HG03280 (cell line): ENCODE measurements around the gene CDKAL1.

Source experiments
- ATAC-seq: cut with Tn5 transposase; IDR thresholded peaks from one replicate; pipeline ENCODE4 v1.9.1; 2021; ENCODE audit warnings: mild to moderate bottlenecking, moderate library complexity; ENCODE audit not compliant: unreplicated experiment

Gene CDKAL1

DNA sequence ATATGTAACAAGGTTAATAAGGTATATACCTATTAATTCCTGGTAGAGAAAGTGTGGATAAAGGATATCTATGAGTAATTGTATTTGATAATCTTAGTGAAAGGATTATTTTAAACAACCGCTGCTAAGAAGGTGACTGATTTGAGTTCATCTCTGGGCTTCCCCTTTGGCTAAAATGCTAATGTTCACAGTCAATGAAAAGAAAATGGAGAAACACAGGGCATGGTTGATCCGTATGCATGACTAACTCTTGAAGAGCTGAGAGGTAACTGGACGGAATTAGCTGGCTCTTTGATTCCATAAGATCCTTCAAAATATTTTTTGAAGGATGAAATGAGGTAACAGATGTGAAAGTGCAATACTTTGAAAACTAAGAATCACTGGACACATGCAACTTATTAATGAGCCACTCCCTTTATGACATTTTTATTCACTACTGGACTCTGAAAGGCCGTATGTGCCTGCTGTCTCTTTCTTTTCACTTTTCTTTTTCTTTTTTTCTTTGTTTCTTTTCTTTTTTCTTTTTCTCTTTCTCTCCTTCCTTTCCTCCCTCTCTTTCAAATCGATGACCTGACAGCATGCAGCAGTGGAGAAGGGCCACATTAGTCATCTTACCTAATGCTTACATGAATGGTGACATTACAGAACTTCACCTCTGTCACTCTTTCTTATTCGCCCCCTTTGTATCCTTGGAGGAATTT, 464.6 kb downstream of the CDKAL1 start:
- no peak for ATAC-seq

DNA sequence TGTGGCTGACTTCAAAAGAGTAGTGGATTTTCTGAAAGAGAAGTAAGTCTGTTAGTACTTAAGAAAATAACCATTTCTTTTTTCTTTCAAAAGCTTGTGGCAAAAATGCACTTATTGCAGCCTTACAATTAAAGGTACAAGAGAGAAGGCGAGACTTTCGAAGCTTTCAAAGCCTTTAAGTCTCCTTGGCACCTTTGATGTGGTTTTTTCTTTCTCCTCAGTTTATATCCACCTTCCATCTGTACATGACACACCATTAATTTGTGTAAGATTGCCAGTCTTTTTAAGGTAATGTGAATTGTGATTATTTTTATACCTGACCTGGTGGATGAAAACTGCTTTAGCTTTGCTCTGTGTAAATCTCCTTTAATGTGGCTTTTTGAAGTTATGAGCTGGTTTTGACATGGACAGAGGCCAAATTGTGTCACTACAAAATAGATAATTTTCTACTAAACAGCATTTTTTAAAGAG, 466.1 kb downstream of the CDKAL1 start:
- ATAC-seq: no peak

DNA sequence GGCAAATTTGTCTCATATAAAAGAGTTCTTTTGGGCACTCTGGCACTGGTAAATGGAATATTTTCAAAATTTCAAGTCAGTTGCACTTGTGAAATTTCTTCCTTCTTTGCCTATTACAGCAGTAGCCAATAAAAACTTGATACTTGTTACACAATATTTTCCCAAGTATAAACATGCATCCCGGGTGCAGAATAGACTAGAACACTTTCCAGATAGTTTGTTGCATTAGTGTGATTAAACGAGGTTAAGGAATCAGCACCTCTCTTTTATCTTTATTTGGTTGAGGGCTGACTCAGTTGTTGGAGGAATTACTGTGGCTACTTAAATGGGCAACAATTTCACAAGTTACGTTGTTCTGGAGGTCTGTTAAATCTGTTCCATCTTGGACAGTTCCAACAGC, 467.5 kb downstream of the CDKAL1 start:
- ATAC-seq: no peak

DNA sequence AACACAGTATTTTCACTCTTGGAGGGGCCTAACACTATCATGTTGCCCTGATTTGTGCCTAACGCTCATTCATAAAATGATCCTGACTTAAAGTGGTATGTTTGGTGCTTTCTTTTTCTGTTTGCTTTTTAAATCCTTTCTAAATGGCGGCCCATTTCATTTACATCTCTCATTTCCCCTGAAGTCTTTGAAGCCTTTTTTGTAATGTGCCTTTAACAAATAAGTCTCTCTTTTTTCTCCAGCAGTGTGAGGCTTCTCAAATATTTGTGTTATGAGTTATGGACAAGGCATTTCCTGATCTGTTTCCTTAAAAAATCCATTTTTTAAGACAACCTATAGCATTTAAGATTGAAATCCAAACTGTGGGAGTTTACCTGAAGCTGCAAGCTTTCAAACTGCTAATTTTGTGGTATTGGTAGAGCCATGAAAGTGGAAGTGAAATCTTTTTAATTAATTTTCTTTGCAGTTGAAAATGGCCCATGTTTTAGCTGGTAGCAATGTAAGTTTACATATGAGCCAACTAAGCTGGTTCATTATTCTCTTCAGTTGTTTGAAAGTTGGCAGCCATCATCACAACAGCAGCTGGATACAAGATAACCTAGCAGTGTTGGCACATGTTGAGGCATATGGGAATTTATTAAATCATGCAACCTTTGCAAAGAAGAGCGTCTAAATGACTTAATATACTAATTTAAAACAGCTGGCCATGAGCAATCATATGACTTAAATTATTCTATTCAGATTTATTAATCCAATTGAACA, 469.7 kb downstream of the CDKAL1 start:
- ATAC-seq: peak; percentile 81

DNA sequence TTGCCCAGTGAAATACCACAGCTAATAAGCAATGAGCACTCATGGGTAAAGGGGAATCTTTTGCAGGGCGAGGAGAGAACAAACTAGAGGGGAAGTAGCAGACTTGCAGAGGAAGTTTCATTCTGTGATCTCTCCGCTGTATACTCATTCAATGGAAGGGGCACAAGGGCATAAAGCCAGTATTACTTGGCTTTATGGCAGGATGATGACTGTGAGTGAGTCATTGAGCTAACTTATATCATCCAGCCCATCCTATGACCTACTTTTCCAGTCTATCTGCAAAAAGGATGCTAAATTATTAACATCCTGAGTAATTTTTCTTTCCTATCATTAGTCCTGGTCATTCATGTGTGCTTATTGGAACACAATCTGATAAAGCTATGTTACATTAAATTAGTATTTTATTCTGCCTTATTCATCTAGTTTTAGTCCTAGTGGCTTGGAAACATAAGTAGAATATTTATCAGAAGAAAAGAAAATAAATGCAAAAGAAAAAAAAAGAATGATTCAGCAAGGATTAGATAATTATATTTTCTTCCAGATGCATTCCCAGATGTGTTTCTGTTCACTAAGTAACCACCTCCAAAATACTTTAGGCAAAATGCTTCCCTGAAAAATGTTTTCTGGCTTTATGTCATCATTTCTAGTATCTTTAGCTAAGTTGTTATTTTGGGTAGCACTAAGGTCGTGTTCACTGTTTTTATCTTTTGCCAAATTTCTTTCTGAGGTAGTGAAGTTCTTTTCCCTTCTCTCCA, 471.7 kb downstream of the CDKAL1 start:
- ATAC-seq: no peak

DNA sequence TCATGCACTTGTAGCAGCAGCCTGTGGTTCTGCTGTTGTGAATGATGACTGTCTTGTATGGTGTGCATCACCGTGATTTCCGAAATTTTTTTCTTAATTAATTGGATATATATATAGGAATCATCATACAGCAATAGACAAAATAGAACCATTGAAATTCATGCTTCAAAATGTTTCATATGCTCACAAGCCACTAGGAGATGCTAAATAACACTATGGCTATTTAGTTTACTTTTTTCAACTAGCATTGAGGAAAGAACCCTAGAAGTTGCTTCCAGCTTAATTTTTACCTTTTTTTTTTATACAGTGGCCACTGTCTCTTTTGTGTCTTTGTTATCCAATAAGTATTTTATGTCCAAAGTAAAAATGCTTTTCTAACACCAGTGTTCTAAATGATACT, 485.4 kb downstream of the CDKAL1 start:
- ATAC-seq: no peak

DNA sequence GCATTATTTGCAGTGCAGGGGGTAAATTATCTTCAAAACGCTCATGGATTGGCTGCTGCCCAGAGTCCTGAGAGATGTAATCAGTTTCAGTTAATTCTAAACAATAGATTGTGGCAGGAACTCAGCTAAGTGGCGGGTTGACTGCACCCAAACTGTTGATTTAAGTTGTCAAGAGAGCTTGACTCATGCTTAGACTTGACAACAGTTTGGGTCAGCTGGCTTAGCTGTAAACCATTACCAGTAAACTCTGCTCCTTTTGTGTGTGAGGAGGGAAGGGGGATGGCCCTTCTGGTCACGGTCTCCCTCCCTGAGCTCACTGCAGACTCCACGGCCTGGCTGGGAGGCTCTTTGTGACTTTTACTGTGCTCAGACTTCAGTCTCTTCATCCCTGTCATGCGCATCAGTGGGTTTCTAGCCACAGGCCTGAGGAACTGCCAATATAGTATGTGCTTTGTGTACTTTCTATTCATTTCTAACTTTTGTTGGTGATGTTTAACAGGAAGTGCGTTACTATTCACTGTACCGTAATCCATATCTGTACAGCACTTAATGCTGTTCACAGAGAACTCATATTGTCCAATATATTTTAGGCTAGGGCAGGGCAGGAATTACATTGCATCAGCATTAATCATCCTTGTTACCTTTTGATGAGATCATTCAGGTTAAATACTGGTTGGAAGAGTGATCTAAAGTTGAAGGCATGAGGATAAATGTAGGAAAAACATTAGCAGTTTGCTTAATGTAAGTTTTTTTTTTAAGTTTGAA, 488.3 kb downstream of the CDKAL1 start:
- ATAC-seq: peak; percentile 92

DNA sequence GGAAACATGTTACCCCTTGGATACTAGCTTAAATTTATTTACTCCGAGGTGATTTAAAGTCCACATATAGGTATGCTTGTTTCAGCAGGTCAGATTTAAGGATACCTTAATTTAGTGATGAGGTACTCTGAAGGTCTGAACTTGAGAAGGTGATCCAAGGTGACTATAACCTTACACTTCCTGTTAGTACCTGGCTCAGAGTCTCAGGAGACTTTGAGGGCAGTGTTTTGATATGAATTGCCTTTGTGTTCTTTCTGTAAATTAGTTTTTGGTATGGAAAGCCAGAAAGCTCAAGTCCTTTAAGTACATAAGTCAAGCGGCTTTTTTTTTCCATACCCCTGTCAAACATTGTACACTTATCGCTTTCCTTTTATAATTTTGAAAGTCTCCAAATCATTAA, 489.0 kb downstream of the CDKAL1 start:
- ATAC-seq: no peak

DNA sequence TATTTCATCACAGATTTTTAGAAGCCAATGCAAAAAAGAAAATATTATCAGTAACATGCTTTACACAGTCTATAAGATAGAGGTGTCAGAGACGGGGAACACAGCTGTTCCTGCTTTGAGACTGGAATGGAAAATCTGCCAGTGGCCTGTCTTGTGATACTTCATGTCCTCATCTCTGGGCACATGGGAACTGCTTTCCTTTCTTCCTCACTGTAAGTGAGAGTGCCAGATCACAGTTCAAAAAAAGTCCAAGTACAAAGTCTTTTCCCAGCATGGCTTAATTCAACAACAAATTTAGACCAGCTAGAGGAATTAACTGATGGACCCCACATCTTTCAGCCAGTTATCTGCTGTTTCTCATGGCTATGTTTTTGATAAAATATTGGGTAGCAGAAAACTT, 490.4 kb downstream of the CDKAL1 start:
- ATAC-seq: no peak

DNA sequence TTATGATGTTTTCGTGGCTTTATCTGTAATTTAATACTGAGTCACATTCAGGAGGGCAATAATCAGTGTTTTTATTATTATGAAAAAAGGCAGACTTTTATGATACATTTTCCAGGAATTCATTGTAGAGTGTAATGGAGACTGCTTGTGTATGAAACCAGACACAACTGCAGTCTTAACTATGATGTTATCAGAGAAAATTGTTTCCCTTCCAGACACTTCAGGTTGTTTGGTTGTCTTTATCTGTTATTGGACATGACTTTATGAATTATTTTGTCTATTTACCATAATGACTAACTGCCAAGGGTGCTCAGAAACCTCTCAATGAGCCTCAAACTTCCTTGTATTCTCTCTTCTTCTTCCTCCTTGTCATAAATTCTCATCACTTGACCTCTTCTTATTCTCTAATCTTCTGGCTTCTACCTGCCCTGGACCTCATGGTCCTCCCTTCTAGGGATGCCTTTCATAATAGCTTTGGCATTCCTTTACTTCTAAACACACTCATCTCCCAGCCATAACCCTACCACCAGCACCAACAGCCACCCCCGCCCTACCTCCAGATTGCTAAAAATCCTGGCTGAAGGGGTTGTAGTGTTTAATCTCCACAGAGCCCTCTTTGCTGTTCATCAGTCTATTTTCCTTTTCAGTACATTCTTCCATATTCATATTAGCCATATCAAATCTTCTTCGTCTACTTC, 492.5 kb downstream of the CDKAL1 start:
- no peak for ATAC-seq

DNA sequence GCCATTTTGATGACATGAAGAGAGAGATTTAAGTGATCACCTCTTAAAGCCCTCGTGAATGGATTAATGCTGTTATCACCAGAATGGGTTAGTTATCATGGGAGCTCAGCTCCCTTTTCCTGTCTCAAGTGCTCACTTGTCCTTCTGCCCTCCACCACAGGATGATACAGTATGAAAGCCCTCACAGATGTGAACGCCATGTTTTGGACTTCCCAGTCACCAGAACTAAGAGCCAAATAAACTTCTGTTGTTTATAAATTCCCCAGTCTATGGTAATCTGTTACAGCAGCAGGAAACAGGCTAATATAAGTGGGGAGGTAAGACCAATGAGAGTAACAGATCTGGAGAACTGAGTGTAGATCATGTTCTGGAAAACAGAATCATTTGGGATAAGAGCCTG, 493.2 kb downstream of the CDKAL1 start:
- ATAC-seq: no peak

DNA sequence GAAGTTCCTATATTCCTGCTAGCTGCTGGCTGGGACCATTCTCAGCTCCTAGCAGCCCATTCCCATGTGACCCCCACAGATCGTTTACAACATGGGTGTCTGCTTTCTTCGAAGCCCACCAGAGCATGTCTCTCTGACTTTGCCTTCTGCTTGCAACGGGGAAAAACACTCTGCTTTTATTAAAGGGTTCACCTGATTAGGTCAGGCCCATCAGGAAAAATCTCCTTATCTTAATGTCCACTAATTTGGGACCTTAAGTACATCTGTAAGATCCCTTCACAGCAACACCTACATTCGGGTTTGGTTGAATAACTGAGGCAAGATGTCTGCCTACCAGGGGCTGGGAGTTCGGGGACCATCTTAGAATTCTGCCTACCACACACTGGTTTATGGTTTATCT, 496.9 kb downstream of the CDKAL1 start:
- ATAC-seq: no peak

DNA sequence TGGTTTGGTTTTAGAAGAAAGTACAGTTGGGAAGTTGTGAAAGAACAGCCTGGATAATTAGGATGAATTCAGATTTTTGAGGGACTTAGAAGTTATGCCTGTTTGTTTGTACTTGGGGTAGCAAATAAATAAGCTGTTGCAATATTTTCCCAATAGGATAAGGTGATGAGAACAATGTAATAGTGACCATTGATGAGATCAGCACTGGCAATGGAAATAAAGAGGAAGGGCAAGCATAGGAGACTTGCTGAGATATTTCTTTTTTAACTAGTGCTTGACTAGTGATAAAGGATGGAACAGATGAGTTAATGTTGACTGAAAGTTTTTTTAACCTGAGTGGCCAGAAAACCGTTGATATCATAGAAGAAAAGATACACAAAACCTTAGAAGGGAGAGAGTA, 498.8 kb downstream of the CDKAL1 start:
- no peak for ATAC-seq

DNA sequence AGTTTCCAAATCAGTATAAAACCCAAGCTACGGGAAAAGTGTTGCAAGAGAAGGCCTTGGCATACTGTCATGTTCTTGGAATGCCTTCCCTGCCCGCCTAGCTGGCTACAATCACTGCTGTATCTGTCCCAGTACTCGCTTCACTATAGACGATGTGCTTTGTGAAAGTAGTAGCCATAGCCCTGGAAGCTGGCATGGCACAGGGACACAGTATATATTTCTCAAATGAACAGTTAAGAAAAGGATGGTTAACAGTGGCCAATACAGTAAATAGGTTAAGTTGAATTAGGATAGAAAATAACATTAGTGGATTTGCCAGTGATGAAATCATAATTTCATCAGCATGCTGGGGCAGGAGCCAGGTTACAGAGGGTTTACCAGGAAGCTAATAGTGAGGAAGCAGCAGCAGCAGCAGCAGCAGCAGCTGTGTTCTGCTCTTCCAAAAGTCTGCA, 499.3 kb downstream of the CDKAL1 start:
- ATAC-seq: no peak

DNA sequence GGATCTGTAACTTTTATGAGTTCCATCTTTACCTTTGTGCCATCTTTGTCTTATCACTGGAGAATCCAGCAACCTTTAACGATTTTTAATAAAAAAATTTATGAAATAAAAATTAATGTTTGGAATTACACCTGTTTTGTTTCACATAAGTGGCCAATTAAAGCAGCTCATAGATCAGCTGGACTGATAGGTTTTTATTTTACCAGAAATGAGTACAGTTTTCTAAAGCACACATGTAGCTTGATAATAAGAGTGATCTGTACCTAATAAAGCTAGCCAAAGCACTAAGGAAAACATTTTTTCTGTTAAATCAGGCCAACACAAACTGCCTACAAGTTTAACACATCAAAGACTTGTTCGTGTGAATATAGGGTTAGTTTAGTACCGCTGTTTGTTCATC, 500.1 kb downstream of the CDKAL1 start:
- ATAC-seq: no peak

DNA sequence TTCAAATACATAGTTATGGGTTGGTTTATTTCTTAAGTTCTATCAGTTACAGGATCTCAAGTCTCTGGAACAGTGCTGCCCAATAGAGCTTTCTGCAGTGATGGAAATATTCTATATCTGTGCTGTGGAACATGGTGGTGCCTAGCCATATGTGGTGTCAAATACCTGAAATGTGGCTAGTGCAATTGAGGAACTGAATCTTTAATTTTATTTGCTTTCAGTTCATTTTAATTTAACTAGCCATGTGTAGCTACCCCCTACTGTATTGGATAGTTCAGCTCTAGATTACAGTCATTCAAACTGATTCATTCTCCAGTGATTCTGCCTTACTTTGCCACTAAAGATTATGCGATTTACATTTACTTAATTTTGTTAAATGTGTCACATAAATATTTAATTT, 503.2 kb downstream of the CDKAL1 start:
- no peak for ATAC-seq

DNA sequence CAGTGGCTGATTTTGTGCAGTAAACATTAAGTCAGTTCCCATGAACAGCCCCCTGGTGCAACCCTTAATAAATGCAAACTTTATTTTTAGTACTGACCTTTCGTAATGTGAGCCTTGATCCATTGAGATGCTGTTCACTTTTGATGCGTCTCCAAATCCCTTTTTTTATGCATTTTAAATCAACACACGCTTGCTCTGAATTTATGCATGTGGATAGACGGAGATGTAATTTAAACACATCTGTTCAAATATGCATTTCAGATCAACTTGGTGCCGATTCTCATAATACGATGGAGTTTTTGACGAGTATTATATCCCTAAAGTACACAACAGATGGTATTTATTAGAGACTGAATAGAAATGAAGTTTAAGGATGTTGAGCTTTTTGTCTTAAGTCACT, 505.7 kb downstream of the CDKAL1 start:
- no peak for ATAC-seq

DNA sequence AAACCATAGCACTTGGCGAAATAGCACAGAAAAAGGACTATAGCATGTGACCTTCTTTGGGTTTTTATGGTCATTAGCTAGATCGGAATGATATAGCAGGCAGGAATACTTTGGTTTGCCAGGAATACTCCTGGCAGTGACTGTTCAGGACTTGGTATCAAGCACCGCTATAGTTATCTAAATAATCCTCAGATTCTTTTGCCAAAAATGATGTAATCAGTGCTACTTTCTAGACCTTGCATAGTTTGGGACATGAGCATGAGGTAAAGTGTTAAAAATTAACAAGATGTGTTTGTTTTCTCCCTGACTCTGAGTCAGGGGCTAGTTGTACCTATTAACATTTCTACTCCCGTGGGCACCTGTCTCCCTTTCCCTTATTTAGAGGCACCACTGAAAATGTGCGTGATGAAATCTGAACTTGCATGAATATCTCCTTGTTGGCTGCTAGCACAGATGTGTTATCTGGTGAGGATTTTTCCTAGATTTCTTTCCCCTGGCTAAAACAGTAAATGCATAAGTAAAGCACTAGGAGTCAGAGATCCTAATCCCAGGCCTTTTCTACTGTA, 511.0 kb downstream of the CDKAL1 start:
- no peak for ATAC-seq

DNA sequence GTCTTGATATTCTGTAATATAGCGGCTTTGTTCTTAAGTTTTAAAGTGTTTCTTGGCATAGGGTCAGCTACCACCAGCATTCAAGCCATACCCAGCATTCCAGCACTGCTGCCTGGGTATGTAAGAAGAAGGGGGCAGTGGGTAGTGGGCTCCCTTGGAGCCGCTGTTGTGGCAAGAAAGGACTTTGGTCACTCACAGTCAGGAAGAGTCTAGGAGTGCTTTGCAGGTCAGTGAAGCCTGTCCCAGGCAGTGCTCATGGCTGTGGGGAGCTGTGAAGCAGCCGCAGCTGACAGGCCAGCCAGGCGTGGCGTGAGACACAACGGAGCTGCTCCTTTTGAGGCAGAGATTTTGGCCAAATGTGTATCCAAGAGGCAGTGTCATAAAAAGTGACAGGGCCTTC, 512.0 kb downstream of the CDKAL1 start:
- no peak for ATAC-seq

DNA sequence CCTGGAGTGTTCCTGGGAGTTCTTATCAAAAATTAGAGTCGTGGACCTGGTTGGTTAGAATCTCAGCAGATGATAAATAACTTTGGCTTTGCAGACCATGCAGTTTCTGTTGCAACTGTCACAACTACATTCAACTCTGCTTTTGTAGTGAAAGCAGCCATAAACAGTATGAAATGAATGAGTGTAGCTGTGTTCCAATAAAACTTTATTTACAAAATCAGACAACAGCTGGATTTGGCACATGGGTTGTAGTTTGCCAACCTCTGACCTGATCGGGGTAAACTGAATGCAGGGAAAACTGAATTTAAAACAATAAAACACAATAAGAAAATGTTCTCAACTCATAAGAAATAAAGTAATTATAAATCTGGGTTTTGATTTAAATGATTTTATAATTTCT, 513.8 kb downstream of the CDKAL1 start:
- no peak for ATAC-seq
